Measurements from ENCODE around the gene KRTAP3-2.

Gene KRTAP3-2

GRCh38 chr17:41009936-41010335 lies 10.2 kb upstream of the KRTAP3-2 start:
- no peak for DNase-seq

GRCh38 chr17:41009301-41009760 lies 9.6 kb upstream of the KRTAP3-2 start:
- DNase-seq, result no peak

GRCh38 chr17:41008811-41009210 lies 9.1 kb upstream of the KRTAP3-2 start, which contains the start of gene KRTAP3-1:
TSS of gene KRTAP3-1 (minus strand) at chr17:41009128. CDS start at chr17:41009074, 54 bp downstream.
- no peak for DNase-seq

- no peak for DNase-seq
These were observed 4.7 kb upstream of the KRTAP3-2 start for GRCh38 chr17:41004397-41004796.

- no peak for DNase-seq
These were observed 4.2 kb upstream of the KRTAP3-2 start for GRCh38 chr17:41003926-41004325.

- no peak for DNase-seq
These were observed 3.1 kb upstream of the KRTAP3-2 start for GRCh38 chr17:41002814-41003213.

GRCh38 chr17:41001795-41002194 lies 2.1 kb upstream of the KRTAP3-2 start:
- DNase-seq, result no peak

- no peak for DNase-seq
These were observed 2.3 kb downstream of the KRTAP3-2 start for GRCh38 chr17:40997361-40997760.

GRCh38 chr17:40996829-40997228 lies 2.9 kb downstream of the KRTAP3-2 start:
- no peak for DNase-seq

- DNase-seq, result no peak
These were observed 4.6 kb downstream of the KRTAP3-2 start for GRCh38 chr17:40995116-40995515.

- DNase-seq, result no peak
These were observed 5.9 kb downstream of the KRTAP3-2 start, which contains the start of gene KRTAP3-3 for GRCh38 chr17:40993839-40994238. TSS of gene KRTAP3-3 (minus strand) at chr17:40994164. CDS start at chr17:40994097, 67 bp downstream.

- no peak for DNase-seq
These were observed 6.6 kb downstream of the KRTAP3-2 start for GRCh38 chr17:40993084-40993483.

- DNase-seq, result no peak
These were observed 7.0 kb downstream of the KRTAP3-2 start for GRCh38 chr17:40992666-40993065.

- DNase-seq, result no peak
These were observed 12.8 kb downstream of the KRTAP3-2 start for GRCh38 chr17:40986920-40987319.

GRCh38 chr17:40984226-40984625 lies 15.5 kb downstream of the KRTAP3-2 start, which contains the start of gene KRT40:
TSS of gene KRT40 (minus strand) at chr17:40984326. CDS start at chr17:40984273, 53 bp downstream.
- DNase-seq, result no peak

- DNase-seq, result no peak
These were observed 18.6 kb downstream of the KRTAP3-2 start for GRCh38 chr17:40981115-40981514.

- no peak for DNase-seq
These were observed 19.1 kb downstream of the KRTAP3-2 start for GRCh38 chr17:40980596-40980995.

GRCh38 chr17:40980117-40980516 lies 19.6 kb downstream of the KRTAP3-2 start:
- DNase-seq, result no peak

- DNase-seq, result no peak
These were observed 21.0 kb downstream of the KRTAP3-2 start for GRCh38 chr17:40978575-40979151.

GRCh38 chr17:40975516-40975915 lies 24.2 kb downstream of the KRTAP3-2 start:
- no peak for DNase-seq

- no peak for DNase-seq
These were observed 25.3 kb downstream of the KRTAP3-2 start for GRCh38 chr17:40974366-40974765.

GRCh38 chr17:40967582-40967981 lies 32.1 kb downstream of the KRTAP3-2 start:
- DNase-seq, result no peak

- no peak for DNase-seq
These were observed 32.9 kb downstream of the KRTAP3-2 start, which contains the start of gene KRT39 for GRCh38 chr17:40966848-40967247. TSS of gene KRT39 (minus strand) at chr17:40966948. CDS start at chr17:40966856, 92 bp downstream.

- DNase-seq, result no peak
These were observed 35.9 kb downstream of the KRTAP3-2 start for GRCh38 chr17:40963838-40964237.

- DNase-seq, result no peak
These were observed 37.6 kb downstream of the KRTAP3-2 start for GRCh38 chr17:40962059-40962561.
